ENCODE measurements around the gene RERE.
"Not testable (repeated sequence)": the region's sequence is repeated elsewhere in the genome, so short reads cannot be mapped to it uniquely, and the experiment has no call there.

The RERE gene

DNA sequence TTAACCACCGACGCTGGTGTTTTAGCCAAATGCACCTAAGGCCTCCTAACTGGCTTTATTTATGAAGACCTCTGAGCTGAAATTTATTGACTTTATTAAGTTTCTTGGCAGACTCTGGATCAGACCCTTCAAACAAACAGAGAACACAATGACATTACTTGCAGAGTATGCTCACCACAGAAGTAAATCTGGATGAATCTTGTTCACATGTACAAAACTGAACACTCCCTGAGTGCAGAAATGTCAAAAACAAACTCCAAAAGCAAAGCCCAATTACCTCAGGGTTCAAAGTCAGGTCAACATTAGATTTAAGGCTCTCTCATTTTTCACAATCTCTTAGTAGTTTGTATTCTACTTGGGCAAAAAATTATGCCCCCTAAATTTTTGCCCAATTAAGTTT lies 280.9 kb downstream of the RERE start:
- DNase-seq: no peak

DNA sequence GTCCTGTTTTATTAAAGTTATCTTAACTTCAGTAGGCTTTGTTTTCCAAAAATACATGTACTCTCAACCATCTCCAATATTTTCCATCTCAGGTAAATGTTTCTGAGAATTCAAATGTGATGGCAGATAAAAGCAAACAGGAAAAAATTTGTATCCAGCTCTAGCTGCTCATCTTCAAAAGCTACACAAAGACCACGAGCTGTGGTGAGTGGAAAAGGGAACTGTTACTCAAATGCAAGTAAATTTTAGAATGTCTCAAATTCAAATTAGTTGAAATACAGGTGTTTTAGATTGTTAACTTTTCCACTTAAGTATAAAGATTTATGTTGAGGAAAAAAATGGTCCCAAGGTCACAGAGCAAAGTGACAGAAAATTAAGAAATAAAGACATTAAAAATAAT lies 283.5 kb downstream of the RERE start:
- DNase-seq: no peak

DNA sequence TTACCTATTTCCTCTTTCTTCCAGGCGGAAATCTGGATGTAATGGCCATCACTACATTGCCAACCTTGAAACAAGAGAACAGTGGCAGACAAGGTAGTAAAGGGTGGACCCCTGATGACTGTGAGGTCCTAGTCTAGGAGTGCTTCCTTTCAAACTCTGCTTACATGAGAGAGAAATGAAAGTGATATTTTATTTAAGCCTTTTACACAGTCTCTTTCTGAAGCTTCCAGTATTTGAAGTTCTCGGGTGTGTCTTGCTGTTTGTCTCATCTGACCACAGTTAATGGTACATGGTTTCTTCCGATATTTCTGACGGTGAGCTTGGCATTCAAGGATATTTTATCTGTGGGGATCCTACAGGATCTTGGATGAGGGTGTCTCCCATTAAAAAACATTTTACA lies 284.3 kb downstream of the RERE start:
- DNase-seq: no peak

DNA sequence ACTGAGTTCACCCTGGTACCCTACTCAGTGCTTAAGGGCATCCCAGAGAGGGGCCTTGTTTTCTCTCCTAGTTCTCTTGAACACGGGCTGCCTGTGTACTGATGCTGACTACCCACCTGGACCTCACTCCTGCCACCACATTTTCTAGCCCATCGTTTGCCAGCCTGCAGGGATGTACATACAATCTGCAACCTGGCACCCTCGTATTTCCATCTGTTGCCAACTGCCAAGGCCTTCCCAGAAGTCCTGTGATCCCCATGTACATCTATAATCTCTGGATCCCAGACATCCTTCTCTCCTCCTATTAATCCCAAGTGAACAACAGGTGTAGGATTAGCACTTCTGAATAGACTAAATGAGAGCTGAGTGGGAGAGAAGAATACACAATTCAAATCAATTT lies 287.5 kb downstream of the RERE start:
- no peak for DNase-seq

DNA sequence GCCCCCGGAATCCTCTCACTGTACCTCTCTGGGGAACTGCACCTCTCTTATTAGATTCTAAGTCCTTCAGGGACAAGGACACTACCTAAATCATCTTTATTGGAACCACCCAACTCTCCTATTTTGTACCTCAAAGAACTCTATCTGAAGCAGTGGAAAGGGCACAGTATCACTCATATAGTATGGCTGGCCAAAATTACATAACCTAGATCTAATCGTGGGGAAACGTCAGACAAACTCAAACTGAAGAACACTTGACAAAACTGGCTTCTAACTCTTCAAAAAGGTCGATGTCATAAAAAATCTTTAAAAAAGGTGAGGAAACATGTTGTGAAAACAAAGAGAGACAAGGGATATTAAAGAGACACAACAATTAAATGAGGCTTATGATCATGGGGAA lies 289.5 kb downstream of the RERE start:
- DNase-seq: no peak

DNA sequence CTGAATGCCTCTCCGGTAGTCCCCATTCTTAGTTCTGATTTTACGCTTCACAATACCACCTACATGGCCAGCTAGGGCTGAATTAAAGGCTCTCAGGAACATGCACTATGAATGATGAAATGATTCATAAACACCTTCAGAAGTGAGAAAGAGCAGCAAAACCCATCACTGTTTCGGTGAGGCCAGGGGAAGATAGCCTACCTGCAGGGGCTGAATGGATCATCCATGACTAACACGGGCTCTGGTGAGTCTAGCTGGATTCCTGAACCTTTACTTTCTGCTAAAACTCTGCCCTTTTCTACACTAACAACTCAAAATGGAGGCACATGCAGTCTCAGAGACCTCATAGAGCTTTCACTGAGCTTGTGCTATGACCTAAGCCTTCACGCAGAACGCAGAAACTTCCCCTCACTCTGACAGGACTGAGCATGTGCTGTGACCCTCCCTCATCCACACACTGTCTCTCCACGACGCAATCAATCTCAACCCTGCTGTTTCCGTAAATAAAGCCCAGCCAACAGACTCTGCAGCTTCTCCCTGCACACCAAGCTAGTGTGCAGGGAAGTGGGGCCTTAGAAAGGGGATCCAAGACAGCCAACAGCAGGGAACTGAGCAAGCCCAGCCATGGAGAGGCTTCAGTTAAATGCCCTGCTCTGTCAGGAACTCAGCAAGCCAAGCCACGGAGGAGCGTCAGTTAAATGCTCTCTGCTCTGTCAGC lies 291.7 kb downstream of the RERE start:
- DNase-seq: peak; percentile 88 to 99

DNA sequence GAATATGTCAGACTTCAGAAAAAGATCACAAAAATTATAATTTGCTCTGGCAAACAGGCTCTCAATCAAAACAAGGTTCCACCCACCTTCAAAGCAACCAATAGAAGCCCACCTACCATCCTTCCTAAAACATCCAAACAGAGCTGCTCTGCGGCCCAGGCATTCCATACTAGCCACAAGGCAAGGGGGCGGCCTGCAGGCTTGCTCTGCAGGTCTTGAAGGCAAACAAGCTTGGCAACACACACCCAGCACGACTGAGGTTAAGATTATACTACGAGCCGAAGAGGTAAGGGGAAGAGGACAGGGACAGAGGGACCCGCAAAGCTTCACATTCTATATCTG lies 292.3 kb downstream of the RERE start:
- DNase-seq: peak in 1 of 2 donors; percentile 37

DNA sequence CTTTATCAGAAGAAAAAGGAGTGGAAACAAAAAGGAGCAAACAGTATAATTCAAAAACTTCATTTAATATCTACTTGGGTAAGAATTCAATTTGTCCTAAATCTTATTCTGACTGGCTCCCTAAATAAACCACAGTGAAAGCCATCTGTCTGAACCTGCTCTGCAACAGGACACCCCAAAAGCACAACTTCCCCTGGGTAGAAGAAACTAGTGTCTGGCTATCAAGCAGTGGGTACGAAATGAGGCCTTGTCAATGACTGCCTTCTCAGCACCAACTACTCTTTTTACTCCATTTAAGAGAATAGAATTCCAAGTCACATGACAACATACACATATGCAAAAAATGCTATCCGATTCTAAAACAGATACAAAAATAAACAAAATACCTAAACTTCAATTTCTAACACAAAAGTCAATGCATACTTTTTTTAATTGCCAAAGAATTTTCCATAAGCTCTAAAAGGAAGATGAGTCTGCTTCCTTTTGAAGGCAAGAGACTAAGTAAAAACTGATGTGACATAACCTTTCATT lies 292.7 kb downstream of the RERE start:
- peak in 1 of 2 donors; percentile 43 for DNase-seq

DNA sequence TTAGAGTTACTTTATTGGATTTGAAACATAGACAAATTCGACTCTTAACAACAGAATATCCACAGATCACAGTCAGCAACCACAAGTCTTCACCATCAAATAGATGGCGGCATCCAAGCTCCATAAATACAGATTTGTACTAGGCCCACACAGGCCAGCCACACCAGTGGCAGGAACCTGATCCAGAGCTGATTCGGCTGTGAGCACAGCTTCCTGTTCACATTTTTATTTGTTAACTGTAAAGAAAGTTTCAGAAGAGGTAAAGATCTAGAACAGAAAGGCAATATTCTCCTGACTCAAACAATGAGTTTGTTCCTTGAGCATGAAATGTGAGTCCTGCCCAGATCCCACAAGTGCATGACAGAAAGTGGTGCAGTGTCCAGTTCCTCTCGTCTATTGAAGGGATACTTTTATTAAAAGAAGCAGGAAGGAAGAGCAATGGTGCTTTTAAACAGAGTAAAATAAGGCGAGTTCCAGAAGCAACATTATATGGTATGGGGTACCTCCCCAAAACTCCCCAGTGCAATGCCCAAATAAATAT lies 293.7 kb downstream of the RERE start:
- no peak for DNase-seq

DNA sequence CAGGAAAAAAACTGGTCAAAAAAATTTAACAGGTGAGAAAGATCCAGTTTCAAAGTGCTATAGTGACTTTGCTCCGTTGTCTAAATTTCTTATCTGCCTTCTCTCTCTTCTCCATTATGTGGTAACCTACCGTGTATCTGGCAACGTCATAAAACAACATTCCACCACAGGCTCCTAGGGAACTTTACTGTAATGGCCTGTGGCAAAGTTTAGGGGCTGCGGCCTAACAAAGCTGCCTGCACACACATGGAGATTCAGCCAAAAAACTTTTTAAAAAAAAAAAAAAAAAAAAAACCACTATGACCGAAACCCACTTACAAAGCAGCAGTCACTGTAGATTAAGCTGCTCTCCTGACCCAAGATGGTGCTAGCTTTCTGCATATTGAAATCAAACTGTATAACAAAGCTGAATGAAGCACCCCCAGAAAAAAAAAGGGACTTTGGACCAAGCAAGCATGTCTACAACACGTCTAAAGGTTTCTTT lies 296.9 kb downstream of the RERE start:
- DNase-seq: no peak

DNA sequence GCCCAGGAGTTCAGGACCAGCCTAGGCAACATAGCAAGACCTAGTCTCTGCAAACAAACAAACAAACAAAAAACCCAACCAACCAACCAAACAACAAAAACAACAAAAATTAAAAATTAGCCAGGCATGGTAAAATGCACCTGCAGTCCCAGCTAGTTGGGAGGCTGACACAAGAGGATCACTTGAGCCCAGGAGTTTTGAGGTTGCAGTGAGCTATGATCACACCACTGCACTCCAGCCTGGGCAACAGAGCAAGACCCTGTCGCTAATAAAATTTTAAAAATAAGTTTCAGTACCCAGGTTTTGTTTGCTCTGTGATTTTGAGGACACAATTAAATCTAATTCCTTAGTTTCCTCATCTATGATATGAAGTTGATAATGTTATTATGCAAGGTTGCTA lies 298.3 kb downstream of the RERE start:
- DNase-seq: no peak

DNA sequence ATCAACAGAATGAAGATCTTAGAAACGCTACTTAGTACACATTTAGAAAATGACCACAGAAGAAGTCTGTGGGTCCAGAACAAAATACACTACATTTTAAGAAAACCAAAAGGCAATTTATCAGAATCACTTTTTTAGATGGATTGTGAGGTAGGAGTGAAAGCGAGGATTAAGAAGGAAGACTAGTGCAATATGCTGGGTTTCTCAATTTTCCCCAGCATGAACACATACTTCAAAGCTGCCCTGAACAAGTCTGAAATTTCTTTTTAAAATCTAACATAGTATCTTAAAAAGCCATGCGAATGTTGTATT lies 299.0 kb downstream of the RERE start:
- no peak for DNase-seq

DNA sequence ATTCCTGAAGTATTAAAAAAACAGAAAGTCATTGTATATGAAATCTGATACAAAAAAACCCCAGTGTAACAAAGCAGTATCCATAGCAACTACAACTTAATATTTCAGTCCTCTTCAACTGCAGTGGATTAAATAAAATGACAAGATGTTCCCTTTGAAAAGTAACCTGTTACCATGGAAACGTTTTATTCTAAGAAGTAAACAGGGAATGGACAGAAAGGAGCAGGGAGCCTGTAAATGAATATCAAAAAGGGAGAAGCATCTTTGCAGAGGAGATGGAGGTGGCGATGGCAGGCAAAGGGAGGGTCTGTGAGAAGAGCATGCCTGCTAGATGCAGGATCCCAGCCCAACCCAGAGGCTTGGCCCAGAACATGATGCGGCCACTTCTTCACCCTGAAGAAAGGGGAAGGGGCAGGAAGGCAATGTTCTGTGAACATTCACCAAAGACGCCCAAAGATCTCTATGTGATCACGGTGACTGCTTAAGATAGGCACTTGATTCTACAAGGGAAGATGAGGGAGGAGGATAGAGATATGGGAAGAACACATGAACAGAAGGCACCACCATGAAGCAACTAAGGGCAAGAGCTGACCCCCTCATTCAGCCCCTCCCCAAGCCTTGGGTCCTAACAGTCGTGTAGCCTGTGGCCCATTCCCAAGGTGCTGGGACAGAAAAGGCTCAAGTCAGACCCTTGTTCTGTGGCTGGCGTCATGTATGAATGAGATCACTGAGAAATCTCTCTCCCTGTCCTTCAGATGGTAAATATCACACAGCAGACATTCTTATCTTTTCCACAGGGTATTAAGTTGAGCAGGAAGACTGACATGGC lies 299.6 kb downstream of the RERE start:
- DNase-seq: peak in 1 of 2 donors; percentile 57

DNA sequence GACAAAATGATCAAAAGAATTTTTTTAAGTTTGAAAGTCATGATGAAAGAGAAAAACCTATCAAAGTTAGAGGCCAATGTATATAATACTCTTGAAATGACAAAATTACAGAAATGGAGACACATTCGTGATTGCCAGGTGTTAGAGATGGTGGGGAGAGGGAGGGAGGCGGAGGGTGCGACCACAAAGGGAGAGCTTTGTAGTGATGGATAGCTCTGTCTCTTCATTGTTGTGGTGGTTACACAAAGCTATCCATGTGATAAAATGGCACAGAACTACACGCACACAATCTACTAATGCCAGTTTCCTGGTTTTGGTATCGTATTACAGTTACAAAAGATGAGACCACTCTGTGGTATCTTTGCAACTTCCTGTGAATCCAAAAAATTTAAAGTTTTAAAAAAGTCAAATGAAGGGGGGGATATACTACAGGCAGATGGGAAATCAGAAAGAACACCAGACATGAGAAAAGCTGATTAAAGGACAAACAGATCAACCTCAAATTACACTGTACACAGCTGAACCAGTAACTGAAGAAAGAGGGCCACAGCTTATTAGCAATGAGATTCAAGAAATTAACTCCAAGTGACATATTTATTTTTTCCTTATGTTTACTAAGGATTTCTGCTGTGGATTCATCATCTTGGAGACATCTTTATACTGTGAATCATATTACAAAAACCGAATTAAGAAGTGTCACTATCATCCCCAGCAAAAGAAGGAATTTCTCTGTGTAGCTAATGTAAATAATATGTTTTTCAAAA lies 300.5 kb downstream of the RERE start:
- DNase-seq: peak in 1 of 2 donors; percentile 61

DNA sequence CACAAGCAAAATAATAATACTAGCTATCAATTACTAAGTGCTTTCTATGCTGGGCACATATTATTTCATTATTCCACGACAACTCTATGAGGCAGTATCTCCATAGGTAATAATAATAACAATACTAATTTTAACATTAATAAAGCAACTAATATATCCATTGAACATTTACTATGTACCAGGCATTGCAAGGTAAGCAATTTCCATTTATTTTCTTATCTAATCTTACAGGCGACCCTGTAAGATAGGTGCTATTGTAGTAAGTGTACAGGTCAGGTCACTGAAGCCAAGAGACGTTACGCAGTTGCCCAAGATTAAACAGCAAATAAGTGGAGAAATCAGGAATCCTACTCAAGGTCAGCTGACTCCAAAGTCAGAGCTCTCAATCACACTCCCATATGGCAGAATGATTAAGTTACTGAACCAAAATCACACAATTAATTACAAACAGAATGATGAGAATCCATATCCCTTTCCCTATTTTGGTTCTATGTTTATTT lies 301.1 kb downstream of the RERE start:
- no peak for DNase-seq

DNA sequence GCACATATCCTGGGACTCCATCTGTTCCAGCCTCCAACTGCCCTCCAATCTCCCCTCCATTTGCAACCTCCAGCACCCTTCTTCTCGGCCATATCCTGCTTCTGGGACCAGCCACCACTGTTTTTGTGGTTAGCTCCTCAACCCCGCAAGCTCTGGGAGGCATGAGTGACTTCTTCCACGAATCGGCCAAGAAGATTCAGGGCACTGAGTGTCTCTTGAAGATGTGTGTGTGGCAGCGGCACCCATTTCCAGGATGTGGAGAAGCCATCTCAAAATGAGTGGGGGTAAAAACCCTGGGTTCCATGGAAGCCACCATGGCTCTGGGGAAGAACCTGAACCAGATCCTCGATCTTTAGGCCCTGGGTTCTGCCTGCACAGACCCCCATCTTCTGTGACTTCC lies 304.9 kb downstream of the RERE start:
- DNase-seq: no peak

DNA sequence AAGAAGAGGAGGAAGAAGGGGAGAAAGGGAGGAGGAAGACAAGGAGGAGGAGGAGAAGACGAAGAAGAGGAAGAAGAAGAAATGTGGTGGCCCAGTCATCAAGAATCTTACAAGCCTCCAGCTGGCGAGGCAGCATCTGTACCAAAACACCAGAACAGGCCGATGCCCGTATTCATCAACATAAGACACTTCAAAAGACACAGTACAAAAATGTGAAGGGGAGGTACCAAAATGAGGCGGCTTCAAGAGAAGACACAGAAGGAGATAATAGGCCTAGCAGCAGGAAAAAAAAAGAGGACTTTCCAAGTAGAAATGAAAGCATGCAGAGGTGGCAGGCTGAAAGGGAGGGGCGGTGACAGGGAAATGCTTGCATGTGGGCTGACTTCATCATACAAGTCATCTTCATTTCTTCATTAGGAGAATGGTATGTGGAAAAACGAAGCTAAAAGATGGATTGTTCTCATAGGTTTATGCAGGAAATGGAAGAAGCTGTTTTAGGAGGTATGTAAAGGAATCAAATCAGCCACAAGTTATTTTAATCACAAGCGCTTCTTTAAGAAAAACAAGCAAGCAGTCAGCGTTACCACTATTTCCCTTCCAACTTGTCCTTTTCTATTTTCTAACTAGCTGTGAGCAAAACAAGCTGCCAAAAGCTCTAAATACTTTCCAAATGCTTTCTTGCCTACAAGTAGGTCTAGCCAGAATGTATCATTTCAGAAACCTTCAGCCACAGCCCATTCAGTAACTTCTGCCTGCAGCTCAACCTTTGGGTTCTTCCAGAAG lies 307.2 kb downstream of the RERE start:
- peak in 1 of 2 donors; percentile 79 for DNase-seq

DNA sequence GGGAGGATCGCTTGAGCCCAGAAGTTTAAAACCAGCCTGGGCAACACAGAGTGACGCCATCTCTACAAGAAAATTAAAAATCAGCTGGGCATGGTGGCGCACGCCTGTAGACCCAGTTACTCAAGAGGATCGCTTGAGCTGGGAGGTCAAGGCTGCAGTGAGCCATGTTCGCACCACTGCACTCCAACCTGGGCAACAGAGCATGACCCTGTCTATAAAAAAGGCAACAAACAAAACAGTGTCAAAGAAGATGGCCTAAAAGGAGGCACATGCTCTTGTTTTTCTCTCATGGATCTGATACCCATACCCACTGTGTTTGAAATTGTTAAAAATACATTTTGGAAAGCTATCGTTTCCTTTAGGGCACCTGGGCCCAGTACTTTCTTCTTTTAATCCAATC lies 307.9 kb downstream of the RERE start:
- no peak for DNase-seq

DNA sequence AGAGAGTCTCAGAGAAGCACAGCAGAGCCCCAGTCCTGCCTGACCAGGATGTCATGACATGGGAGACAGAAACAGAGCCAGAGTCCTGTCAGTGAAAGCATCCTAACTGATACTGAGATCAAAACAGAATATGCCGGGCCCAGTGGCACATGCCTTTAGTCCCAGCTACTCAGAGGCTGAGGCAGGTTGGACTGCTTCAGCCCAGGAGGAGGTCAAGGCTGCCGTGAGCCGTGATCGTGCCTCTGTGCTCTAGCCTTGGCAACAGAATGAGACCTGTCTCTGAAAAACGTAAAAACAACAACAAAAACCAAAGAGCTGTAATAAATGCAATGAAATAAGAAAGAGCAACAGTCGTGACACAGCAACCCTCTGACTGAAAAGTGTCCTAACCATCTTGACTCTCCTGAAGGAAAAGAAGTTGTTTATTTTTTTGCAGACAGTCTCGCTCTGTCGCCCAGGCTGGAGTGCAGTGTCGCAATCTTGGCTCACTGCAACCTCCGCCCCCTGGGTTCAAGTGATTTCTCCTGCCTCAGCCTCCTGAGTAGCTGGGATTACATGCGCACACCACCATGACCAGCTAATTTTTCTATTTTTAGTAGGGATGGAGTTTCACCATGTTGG lies 310.3 kb downstream of the RERE start:
- DNase-seq: no peak

DNA sequence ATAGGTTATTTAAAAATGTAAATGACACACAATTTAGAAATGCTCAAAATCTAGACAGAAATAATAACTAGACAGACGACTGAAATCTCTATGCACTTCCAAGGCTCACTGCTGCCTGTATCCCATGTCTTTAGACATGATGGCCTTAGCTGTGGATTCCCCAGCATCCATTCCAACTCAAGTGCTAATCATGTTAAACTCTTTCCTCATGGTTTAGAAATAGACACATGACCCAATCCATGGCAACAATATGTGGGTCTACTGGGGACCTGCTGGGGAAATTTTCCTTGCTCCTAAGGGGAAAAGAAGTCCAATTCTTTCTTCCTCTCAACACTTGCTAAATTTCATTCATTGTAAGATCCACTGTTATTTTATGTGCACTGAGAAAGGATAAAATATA lies 311.0 kb downstream of the RERE start:
- no peak for DNase-seq

DNA sequence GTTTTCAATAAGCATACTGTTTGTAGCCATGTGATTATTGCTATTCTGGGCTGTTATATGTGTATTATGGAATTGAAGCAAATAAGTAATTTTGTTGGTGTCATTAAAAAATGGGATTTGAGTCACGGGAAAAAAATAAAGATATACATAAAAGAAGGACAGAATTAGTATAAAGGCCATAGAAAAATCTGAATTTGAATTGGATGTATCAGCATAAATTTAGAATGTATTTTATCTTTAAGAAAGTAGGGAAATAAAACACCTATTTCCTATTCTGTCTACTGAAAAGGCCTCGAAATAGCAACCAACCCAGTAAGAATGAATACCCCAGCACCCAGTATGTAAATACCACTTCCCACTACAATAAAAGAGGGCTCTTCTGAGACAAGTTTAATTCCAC lies 313.6 kb downstream of the RERE start:
- DNase-seq: no peak

DNA sequence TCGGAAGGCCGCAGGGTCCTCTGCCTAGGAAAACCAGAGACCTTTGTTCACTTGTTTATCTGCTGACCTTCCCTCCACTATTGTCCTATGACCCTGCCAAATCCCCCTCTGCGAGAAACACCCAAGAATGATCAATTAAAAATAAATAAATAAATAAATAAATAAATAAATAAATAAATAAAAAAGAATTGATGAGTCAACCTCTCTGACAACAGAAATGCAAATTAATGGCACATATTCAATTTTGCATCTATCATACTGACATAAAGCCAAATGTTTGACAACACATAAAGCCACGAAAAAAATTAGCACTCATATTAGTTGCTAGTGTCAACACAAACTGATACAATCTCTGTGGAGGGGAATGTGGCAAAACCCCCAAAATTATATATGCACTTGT lies 314.5 kb downstream of the RERE start:
- DNase-seq: not testable (repeated sequence)
